Hematopoietic multipotent progenitor cell treated with erythropoietin and hydrocortisone succinate and interleukin-3 and kit ligand, for 6 days (in vitro differentiated cells): ENCODE data around the gene SKIC3.

Experiments used
- DNase-seq: peaks from one replicate; pipeline ENCODE4 v3.0.0-alpha.2; 2015

SKIC3 gene

DNA sequence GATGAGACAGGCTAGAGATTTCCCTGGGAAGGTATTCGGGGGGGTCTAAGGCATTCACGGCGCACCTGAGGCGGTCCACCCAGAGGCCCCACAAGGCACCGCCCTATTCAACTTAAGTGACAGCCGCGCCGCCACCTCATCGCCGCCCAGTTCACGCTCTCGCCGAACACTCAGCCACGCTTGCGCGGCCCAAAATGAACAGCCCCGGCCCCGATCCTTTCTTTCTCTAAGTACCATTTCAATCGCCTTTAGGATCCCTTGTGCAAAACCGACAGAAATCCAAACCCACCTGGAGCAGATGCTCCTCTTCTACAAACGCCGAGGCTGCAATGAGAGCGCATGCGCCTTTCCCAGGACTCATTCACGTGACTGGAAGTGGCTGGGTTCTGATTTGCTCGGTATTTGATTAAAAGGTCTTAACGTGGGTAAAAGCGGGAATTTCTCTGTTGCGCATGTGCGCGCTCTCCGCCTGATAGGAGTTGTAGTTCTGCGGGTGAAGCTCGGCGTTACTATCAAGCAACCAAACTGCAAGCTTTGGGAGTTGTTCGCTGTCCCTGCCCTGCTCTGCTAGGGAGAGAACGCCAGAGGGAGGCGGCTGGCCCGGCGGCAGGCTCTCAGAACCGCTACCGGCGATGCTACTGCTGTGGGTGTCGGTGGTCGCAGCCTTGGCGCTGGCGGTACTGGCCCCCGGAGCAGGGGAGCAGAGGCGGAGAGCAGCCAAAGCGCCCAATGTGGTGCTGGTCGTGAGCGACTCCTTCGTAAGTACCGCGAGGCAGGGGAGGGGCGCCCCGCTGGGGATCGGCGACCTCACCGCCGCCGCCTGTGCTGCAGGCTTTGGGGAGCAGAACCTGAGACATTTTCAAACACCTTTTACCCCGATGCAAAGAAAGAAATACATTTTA is at the start of gene SKIC3, which contains the start of gene ARSK:
Gene SKIC3 (minus strand): TSS at position 331 of the 902 bp plus-strand sequence. CDS start 7,827 bp downstream, outside the sequence.
Gene ARSK (plus strand): TSS at position 455 of the 902 bp plus-strand sequence. CDS start 178 bp downstream, at position 633.
- peak; percentile 99 for DNase-seq

DNA sequence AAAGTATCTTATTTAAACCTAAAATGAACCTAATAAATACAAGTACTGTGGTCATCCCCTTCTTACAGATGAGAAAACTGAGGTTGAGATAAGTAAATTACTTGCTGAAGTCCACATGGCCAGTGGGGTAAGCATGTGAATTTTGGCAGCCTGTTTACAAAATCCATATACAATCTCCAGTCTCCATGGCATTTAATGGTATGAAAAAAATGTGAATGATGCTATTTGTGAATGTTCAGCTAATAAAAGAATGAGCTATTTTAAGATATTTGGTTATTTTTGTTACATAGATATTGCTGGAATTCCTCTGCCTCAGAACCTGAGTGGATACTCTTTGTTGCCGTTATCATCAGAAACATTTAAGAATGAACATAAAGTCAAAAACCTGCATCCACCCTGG is 45.8 kb upstream of the SKIC3 start:
- no peak for DNase-seq

DNA sequence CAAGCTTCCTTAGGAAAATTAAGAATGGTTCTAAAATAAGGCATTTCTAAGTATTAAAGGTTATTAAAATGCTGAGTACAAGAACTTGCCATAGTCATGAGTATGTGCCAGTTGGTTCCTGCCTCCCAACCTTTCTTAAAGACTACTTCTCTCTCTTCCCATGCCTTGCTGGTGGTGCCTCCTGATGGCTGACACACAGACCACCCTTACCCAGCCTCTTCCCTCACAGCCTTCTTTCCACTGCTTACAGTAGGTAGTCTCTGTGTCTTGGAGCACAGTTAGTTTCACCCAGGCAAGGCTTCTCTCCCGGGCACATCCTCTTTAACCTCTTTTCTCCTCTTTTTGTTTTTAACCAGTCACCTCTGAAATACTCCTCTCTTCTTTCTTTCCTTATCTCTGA is 44.5 kb upstream of the SKIC3 start:
- no peak for DNase-seq

DNA sequence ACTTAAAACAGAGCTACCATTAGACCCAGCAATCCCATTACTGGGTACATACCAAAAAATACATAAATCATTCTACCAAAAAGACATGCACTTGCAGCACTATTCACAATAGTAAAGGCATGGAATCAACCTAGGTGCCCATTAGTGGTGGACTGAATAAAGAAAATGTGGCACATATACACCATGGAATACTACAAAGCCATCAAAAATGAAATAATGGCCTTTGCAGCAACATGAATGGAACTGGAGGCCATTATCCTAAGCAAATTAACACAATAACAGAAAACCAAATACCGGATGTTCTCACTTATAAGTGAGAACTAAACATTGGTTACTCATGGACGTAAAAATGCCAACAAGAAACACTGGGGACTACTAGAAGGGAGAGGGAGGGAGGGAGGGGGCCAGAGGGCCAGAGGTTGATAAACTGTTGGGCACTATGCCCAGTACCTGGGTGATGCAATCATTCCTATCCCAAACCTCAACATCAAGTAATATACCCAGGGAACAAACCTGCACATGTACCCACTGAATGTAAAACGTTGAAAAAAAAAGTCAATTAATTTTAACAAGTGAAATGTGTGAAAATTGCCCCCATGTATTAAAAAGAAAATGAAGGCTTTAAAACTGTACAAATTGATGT is 40.6 kb upstream of the SKIC3 start:
- peak; percentile 10 for DNase-seq

DNA sequence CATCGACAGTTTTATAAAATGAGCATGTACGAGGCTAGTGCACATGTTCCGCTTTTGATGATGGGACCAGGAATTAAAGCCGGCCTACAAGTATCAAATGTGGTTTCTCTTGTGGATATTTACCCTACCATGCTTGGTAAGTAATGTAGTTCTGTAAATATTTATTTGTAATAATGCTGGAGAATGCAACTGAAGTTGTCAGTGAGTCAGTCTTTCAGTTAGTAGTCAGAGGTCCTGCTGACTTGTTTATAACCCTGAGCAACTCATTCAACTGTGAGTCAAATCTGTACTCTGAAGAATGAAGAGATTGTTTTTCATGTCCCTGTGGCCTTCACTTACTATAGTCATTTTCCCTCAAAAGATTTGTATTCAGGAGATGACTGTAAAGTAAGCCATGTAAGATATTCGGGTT is 36.7 kb upstream of the SKIC3 start:
- DNase-seq = no peak

DNA sequence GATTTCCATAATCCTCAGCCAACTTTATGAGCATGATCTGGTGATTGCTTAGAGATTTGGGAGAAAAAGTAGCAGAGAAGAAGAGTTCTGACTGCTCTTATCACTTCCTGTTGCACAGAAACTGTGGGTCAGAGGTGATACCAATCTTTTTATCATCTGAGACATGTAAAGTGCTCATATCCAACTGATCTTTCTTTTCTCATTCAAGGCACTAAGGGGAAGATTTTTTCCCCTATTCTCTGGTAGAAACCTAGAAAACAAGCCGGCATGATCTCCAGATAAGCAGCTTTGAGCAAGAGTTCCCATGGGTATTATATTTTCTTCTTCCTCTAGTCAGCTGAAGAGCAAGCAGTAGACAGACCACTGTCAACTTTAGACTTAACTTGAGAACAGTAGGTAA is 36.1 kb upstream of the SKIC3 start:
- peak; percentile 23 for DNase-seq

DNA sequence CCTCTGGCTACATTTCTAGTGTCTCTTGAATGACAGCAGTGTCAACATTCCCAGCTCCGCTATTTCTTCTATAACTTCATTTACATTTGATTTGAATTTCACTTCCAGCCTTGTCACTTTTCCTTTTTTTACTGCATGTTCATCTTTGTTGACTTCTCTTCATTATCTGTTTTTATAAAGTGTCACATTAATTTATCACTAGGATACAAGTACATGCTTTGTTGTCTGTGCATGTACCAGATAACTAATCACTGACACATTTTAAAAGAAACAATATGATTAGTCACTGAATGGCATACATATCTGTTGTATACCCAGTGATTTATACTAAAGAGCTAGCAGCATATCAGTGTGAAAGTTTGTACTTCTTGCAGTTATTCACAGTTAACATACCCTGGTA is 29.2 kb upstream of the SKIC3 start:
- peak; percentile 47 for DNase-seq

DNA sequence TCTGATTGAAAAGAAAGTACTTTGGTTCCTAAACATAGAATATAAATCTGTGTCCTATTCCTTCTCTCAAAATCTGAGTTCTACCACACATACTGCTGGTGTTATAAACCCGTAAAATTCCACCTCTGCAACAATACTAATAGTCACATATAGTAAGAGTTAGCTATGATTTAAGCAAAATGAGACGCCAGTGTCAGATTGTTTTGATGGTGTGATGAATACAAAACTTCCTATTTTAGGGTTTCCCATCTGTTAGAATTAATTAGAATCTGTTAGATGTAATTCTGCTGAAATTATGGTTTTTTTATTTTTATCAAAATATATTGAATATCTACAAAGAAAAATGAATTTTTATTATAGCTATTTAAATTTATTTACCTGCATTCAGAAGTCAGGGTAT is 26.8 kb upstream of the SKIC3 start:
- DNase-seq = no peak

DNA sequence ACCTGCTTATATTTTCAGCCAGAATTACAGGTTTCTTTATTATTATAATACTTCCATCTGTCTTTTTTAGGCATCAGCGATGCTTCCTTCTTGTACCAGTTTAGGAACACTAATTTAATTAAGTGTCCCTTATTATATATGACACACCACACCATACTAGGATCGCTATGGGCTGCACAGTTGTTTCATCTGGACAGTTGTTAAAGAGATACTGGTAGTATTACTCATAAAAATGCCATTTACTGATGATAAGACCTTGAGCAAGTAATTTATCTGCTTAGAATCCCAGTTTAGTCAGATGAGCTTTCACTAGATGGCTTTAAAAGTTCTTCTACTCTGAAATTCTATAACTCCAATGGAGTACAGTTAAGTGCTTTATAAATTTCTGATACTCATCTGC is 17.2 kb upstream of the SKIC3 start:
- DNase-seq = no peak

DNA sequence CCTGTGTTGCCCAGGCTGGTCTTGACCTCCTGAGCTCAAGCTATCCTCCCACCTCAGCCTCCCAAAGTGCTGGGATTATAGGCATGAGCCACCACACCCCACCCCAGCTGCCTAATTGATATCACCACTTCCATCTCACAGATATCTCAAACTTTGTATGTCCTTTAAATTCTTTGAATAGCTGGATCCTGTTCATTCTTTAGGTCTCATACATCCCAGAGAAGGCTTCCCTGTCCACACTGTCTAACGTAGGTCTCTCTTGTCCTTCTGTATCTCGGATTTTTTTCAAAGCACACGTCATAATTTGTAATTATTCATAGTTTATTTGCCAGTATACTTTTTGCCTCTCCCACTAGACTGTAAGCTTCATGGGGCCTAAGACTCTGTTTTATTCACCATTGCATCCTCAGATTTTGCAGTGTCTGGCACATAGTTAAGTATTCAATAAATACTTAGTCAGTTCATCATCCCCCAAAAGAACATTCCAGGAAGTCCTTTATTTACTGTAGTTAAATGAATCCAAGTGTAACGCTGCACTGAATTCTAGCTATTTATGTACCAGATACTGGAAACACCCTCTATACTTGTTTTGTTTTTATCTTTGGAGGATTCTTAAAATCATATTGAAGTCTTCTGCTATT is 10.6 kb upstream of the SKIC3 start:
- DNase-seq = no peak

DNA sequence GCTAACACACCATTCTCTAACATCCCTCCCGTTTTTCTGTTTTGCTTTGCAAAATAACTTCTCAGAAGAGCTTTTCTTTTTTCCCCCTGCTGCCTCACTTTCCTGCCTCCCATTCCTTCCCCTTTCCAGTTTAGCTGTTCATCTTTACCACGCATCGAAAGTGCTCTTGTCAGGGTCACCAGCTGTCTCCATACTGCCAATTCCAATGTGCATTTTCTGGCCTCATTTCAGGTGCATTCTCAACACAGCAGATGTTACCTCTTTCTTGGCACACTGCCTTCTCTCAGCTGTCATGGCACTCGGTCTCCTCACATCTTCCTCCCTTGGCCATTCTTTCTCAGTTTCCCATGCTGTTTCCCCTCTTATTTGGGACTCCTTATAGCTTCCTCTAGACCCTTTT is 9.7 kb upstream of the SKIC3 start:
- DNase-seq = no peak

DNA sequence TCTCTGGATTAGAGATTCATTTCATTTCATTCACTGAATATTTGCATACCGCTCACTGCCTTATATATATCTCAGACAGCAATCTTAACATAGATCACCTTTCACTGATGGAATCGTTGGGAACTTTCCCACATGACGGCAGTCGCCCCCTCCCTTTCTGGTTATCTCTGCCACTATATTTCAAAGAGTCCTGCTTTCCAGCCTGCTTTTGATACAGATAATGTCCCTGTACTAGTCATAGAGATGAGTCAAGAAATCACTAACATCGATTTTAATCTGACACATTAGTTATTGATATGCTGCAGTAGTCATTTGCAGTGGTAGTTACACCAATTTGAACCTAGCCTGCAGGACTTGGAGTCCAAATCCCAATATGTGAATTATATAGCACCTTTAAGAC is 8.6 kb upstream of the SKIC3 start:
- no peak for DNase-seq

DNA sequence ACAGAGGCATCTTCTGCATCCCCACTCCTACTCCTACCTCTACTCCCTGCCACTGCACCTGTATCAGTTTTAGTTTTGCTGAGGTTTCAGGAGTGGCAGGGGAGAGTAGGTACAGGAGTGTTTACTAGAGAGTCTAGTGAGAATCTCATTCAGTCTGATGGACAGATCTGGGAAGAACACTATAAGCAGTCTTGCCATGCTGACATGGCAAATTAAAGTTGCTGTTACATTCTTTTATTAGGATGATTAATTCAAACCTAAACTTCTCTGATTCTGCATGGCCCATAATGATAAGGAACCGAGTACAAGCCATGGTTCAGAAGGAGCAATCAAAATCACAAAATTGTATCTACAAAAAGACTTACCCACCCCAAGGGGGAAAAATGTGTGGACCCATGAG is 7.5 kb upstream of the SKIC3 start:
- DNase-seq = no peak

DNA sequence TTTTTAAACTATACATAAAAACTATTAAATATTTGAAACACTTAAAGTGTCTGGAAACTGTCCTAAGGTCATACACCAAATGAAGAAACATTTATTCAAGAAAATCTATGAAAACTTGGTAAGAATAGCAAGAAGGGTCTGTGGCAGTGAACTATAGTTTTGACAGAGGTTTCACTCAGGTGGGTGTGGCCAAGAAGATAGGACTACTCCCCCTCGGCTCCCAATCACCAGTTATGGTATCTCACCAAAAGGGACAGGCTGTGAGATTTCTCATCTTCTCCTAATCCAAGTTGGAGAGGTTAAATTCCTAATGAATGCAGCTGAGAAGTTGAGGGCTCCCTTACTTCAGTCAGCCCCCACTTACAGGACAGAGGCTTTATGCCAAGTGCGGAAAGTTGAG is 3.1 kb upstream of the SKIC3 start:
- peak; percentile 61 for DNase-seq

DNA sequence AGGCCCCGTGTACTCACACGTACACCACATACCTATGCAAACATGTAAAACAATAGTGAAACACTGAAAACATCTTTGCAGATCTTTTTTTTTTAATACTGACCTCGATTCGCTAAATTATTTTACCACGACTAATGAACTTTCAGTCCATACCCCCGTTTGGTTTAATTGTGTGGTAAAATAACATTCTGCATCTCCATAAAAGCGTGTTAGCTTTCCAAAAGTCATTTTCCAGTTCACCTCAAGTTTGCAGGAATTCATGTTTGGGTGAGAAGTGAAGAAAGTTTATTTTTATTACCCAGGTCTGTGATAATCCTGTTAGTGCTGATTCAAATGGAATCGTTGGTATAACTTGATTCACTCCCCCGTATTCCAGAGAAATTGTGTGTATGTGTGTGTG is 776 bp upstream of the SKIC3 start:
- no peak for DNase-seq

DNA sequence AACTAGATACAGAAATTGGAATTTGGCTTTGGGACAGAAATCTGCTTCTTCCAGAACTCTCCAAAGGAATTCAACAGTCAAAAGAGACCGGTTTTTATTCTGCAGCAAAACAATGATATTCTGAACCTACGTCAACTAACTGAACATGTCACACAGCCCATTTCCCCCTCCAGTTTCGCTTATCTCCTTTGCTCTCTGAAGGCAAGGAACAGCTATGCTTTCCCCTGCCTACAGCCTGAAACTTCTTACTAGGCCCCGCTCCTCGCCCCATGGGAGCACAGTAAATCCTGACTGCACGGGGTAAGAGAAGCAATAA is 488 bp downstream of the SKIC3 start:
- no peak for DNase-seq

DNA sequence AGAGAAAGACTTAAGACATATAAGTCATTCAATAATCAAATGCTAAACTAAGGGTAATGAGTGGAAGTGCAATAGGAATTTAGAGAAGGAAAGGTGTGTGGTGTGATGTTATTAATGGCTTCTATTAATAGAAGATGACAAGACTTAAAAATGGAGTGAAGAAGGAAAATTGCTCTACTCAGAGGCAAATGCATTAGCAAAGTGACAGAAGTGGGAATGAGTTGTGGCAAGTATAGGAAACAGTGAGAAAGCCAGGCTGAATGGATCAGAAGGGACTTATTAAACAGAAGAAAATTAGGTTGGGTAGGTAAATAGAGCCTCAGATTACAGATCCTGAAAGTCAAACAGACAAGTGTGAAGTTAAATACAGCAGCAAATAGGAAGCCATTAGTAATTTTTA is 5.7 kb downstream of the SKIC3 start:
- DNase-seq = no peak

DNA sequence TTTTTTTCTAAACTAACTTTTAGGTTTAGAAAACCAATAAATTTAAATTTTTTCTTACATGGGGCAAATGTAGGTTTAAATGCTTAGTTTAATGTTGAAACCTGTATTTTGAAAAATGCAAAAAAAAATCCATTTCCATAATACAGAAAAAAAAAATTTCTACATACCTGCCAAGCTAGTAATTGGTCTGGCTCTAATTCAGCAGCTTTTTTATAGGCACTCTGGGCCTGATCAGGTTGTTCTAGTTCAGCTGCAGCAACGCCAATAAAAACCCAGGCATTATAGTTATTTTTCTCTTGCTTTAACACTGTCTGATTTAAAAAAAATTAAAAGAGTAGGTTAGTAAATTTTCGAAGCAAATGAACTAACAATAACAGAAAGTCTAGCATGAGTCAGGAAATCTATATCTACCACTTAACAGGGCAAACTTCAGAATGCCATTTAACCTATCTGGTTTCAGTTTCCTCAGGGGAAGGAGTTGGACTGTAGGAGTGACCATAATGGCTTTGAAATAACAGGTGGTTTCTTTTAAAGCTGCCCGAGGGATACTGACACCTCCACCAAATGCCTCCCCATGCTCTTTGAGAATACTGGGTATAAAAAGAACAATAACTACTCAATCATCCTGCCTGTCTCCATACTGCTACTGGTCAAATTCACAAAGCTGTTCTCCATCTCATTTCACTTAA is 11.6 kb downstream of the SKIC3 start:
- peak; percentile 34 for DNase-seq

DNA sequence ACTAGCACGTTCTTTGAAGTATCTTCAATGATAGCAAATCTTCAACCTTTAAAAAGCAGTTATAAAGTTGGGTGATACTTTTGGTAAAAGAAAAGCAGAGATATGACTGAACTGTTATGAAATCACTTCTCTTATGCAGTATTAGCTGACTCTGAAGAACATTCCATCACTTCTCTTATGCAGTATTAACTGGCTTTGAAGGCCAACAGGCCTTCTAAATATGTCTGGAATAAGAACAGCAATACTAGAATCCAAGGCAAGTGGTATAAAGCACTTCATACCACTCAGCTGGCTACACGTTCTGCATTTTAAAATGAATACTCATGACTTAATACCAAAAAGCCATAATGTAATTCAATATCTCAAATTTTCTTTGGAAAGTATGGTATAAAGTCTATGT is 17.3 kb downstream of the SKIC3 start:
- DNase-seq = no peak

DNA sequence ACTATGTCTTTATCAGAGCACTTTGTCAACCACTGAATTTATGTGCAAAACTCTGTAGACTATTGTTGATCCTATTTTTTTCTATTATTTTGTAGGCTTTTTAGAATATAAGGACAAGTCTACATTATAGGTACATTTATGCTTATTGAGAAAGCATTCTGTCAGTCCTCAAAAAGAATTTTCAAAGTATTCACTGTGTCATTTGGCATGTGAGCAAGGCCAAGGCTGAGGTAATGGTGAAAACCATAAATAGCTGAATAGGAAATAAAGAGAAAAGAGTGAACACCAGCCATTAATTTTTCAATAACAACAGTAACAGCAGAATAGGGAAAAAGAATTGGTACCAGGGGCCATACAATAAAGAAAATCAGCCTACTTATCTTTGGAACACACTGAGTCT is 21.0 kb downstream of the SKIC3 start:
- no peak for DNase-seq

DNA sequence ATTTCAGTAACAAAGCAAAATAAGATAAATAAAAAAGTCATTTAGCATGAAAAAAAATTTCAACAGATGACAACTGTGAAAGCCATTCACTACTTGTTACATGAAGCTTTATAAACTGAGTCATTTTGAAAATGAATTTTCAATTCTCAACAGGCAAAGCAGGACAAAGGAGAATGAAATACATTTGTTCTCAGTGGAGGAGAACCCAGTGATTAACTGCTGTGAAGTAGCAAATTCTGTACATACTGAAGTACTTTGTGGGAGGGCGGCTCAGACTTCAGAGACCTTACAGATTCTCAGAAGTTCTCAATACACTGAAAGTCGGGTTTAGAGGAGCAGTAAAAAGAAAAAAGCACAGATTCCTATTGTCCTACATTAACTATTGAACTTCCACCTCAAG is 21.7 kb downstream of the SKIC3 start:
- DNase-seq = no peak

DNA sequence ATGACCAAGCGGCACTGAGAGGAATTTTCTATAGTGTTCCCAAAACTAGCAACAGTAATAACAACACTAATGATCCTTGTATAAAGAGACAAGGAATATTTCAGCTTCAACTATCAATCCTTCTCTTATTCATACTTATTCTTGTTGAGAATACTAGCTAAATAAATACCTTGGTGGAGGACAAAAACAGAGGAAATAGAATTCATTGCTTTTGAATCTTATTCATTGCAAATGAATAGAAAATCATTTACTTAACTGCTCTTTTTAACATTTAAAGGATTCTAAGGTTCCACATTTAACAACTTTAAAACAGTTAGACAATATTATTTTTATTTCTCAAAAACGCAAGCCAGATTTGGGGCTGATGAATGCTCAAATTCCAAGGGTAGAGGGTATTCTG is 22.4 kb downstream of the SKIC3 start:
- DNase-seq = no peak

DNA sequence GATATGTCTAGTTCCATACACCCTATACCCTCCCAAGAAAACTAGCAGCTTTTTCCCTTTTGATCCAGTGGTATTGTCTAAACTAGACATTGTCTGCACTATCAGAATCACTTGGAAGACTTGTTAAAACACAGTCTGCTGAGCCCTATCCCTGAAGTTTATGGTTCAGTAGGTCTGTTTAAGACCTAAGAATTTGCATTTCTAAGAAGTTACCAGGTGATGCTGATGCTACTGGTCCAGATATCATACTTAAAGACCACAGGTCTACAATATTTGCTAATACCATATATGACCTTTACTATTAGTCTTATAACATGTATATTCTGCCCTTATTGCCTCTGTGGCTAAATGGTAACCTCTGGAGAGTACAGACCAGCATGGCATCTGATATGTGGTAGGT is 23.3 kb downstream of the SKIC3 start:
- no peak for DNase-seq
